ENCODE data around the gene STK24.

DNA sequence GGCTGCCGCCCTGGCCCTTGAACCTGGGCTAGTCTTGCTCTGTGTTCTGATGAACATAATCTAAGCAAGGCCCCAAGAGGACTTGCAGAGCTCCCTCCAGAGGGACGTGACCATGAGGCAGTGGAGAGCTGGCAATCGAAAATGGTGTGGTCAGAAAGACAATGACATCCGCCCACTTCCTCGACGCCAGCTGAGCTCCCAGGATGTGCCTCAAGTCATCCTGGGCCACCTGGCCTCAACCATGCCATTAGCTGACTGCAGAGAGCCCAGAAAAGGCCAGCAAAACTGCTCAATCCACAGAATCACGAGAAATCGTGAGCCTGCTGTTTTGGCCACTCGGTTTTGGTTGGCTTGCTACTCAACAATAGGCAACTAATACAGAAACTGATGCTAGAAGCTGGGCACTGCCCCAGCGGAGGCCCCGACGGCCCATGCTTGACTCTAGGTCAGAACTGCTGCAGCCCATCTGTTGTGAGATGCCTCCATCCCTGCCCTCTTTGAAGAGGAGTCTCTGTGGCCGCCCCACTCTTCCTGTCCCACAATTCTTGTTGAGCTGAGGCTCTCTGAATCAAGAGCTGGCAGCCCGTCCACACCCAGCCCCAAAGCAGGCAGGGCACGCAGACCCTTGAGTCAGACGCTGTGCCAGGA lies 53.3 kb downstream of the STK24 start:
- TF ChIP-seq EZH2 (IDR thresholded peaks at IDR 0.05; ENCODE audit: low read length, missing control alignments): no peak
- no peak for TF ChIP-seq CTCF (conservative IDR thresholded peaks at IDR 0.05 in 1 of 2, IDR thresholded peaks at IDR 0.05 in 1 of 2; ENCODE audit: low read depth in 1 of 2, low read length in 2 of 2)
